NCI-H1436 treated with DMSO at 0.1 percent for 48 hours (cell line): ENCODE results near the gene STXBP6.
A peak's percentile ranks its signal among the peaks of the same experiment; 100 is the strongest.
"Not testable (repeated sequence)": the region's sequence is repeated elsewhere in the genome, so short reads cannot be mapped to it uniquely, and the experiment has no call there.

Experiments
- DNase-seq: peaks from one replicate; lab custom pipeline; 2025; lab: John Stamatoyannopoulos, UW

STXBP6 gene

GRCh38 chr14:24954700-24955037 lies 95.3 kb downstream of the STXBP6 start:
- no peak for DNase-seq

- DNase-seq: no peak
These were observed 95.8 kb downstream of the STXBP6 start for GRCh38 chr14:24954037-24954699.

GRCh38 chr14:24952851-24953666 lies 96.9 kb downstream of the STXBP6 start:
- no peak for DNase-seq

GRCh38 chr14:24948261-24948847 lies 101.6 kb downstream of the STXBP6 start:
- no peak for DNase-seq

GRCh38 chr14:24947131-24947530 lies 102.8 kb downstream of the STXBP6 start:
- DNase-seq: no peak

GRCh38 chr14:24944800-24945199 lies 105.1 kb downstream of the STXBP6 start:
- DNase-seq: no peak

GRCh38 chr14:24943024-24943423 lies 106.9 kb downstream of the STXBP6 start:
- no peak for DNase-seq

- peak; percentile 25 for DNase-seq
These were observed 108.2 kb downstream of the STXBP6 start for GRCh38 chr14:24941719-24942118.

- DNase-seq: no peak
These were observed 109.6 kb downstream of the STXBP6 start for GRCh38 chr14:24940213-24940783.

- no peak for DNase-seq
These were observed 111.4 kb downstream of the STXBP6 start for GRCh38 chr14:24938593-24938992.

- no peak for DNase-seq
These were observed 112.6 kb downstream of the STXBP6 start for GRCh38 chr14:24937300-24937699.

GRCh38 chr14:24936773-24937172 lies 113.2 kb downstream of the STXBP6 start:
- DNase-seq: not testable (repeated sequence)

- DNase-seq: no peak
These were observed 114.2 kb downstream of the STXBP6 start for GRCh38 chr14:24935796-24936195.

- DNase-seq: no peak
These were observed 121.5 kb downstream of the STXBP6 start for GRCh38 chr14:24928386-24928900.

- DNase-seq: no peak
These were observed 122.1 kb downstream of the STXBP6 start for GRCh38 chr14:24927809-24928208.

- no peak for DNase-seq
These were observed 124.1 kb downstream of the STXBP6 start for GRCh38 chr14:24925771-24926374.

- no peak for DNase-seq
These were observed 125.4 kb downstream of the STXBP6 start for GRCh38 chr14:24924544-24924943.

- no peak for DNase-seq
These were observed 128.0 kb downstream of the STXBP6 start for GRCh38 chr14:24921903-24922302.

GRCh38 chr14:24920265-24921075 lies 129.5 kb downstream of the STXBP6 start:
- DNase-seq: no peak

- DNase-seq: no peak
These were observed 131.1 kb downstream of the STXBP6 start for GRCh38 chr14:24918822-24919221.

- no peak for DNase-seq
These were observed 133.9 kb downstream of the STXBP6 start for GRCh38 chr14:24915958-24916595.
